Uterus (tissue), 2 donors: ENCODE results near the gene F2.

Source experiments
- POLR2A ChIP-seq, 2 donors: fragments of 450-650 bp; IDR thresholded peaks; one replicate each; pipeline ENCODE4 v1.6.1; 2016; ENCODE audit warnings: antibody characterized with exemption in 2 of 2, mild to moderate bottlenecking in 1 of 2, moderate library complexity in 1 of 2
- TF ChIP-seq, protein P1 (sequence below), 4 experiments: fragments of 200-600 bp in 2 of 4; fragments of 450-650 bp in 2 of 4; sonication (generic) in 2 of 4; IDR thresholded peaks; one replicate each; pipeline ENCODE4 v1.5.1; 2016 to 2019; ENCODE audit warnings: antibody characterized with exemption in 4 of 4, mild to moderate bottlenecking in 2 of 4, moderate library complexity in 1 of 4

DNA sequence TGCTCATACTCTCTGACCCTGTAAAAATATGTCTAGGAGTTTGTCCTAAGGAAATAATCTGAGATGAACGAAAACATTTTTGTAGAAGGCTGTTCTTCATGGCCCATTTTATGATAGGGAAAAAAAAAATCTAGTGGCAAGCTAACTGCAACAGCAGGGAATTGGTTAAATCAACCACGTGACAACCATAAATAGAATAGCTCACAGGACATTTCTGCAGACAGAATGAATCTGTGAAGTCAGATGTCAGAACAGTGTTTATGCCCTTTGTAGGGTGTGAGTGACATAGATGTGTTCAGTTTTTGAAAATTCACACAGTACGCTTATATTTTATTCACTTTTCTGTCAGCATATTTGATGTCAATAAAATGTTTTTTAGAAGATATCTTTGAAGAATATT is 34.6 kb upstream of the F2 start:
- TF ChIP-seq, protein P1, sequence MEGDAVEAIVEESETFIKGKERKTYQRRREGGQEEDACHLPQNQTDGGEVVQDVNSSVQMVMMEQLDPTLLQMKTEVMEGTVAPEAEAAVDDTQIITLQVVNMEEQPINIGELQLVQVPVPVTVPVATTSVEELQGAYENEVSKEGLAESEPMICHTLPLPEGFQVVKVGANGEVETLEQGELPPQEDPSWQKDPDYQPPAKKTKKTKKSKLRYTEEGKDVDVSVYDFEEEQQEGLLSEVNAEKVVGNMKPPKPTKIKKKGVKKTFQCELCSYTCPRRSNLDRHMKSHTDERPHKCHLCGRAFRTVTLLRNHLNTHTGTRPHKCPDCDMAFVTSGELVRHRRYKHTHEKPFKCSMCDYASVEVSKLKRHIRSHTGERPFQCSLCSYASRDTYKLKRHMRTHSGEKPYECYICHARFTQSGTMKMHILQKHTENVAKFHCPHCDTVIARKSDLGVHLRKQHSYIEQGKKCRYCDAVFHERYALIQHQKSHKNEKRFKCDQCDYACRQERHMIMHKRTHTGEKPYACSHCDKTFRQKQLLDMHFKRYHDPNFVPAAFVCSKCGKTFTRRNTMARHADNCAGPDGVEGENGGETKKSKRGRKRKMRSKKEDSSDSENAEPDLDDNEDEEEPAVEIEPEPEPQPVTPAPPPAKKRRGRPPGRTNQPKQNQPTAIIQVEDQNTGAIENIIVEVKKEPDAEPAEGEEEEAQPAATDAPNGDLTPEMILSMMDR (IDR thresholded peaks at IDR 0.05) = no peak
- no peak for TF ChIP-seq POLR2A (IDR thresholded peaks at IDR 0.05)
